Gastroesophageal sphincter (tissue), 4 donors: Measurements from ENCODE around the gene SNX32. TPM values are rescaled to one million over a fixed set of nuclear protein-coding genes. Genes with fewer than 3 reads are reported as not detected.

Source experiments
- ATAC-seq: fragments of 150-250 bp; one replicate; pipeline ENCODE4 v1.9.1; 2016; ENCODE audit warnings: mild to moderate bottlenecking, moderate library complexity
- H3K27ac ChIP-seq, 4 donors: fragments of 200-600 bp; sonication (generic) in 3 of 4; 1 replicate in 3 of 4; 2 replicates in 1 of 4; pipeline ENCODE4 v1.5.1; 2016 to 2019
- H3K27me3 ChIP-seq: fragments of 200-600 bp; sonication (generic); one replicate; pipeline ENCODE4 v1.5.1; 2019
- H3K36me3 ChIP-seq, 2 donors: fragments of 200-600 bp; sonication (generic); one replicate each; pipeline ENCODE4 v1.5.1; 2019; ENCODE audit warnings: control low read depth in 1 of 2
- H3K4me1 ChIP-seq, 3 donors: fragments of 200-600 bp; sonication (generic); 1 replicate in 2 of 3; 2 replicates in 1 of 3; pipeline ENCODE4 v1.5.1; 2016 to 2019; ENCODE audit warnings: control low read depth in 2 of 3
- H3K4me3 ChIP-seq, 2 donors: fragments of 200-600 bp; sonication (generic); one replicate each; pipeline ENCODE4 v1.5.1; 2019; ENCODE audit warnings: mild to moderate bottlenecking in 1 of 2, moderate library complexity in 1 of 2
- H3K9me3 ChIP-seq, 3 donors: fragments of 200-600 bp; sonication (generic); one replicate each; pipeline ENCODE4 v1.5.1; 2017 to 2019; ENCODE audit warnings: control low read depth in 2 of 3
- EP300 ChIP-seq: sonication (generic); formaldehyde crosslinking; IDR thresholded peaks from one replicate; pipeline ENCODE4 v1.6.1; 2017; ENCODE audit warnings: antibody characterized with exemption, mild to moderate bottlenecking
- POLR2A ChIP-seq, 2 donors: fragments of 450-650 bp; IDR thresholded peaks; one replicate each; pipeline ENCODE4 v1.6.1; 2017; ENCODE audit warnings: antibody characterized with exemption in 2 of 2, mild to moderate bottlenecking in 2 of 2, moderate library complexity in 1 of 2
- POLR2AphosphoS5 ChIP-seq: sonication (generic); formaldehyde crosslinking; IDR thresholded peaks from one replicate; pipeline ENCODE4 v1.6.1; 2017; ENCODE audit warnings: antibody characterized with exemption
- WGBS, 2 donors: methylation state at CpG; one replicate each; pipeline ENCODE4 v1.1.5; 2018; ENCODE audit warnings: low coverage in 1 of 2; 5-methylcytosine and 5-hydroxymethylcytosine counted together
- total RNA-seq, 4 donors: library from RNA; depleted of rRNA; stranded (reverse); fragments of >200 nt; gene quantifications; one replicate each; pipeline ENCODE4 v1.1.0, GENCODE V29; 2016
- TF ChIP-seq, protein P1 (sequence below), 4 experiments: fragments of 200-600 bp in 2 of 4; fragments of 450-650 bp in 2 of 4; sonication (generic) in 1 of 4; IDR thresholded peaks; one replicate each; pipeline ENCODE4 v1.5.1; 2017 to 2019; ENCODE audit warnings: antibody characterized with exemption in 4 of 4, mild to moderate bottlenecking in 2 of 4, moderate library complexity in 2 of 4

SNX32 gene
- total RNA-seq, 4 donors from 2014 or later = 0.13 TPM; not detected in 3

GRCh38 chr11:65862941-65863888 is 29.5 kb downstream of the SNX32 start:
- Histone ChIP-seq H3K36me3 (peaks cover 0 to 67% of the 10 kb centered on the region in 2 donors), H3K9me3 (no peaks in the 10 kb centered on the region), H3K27me3 (no peaks in the 10 kb centered on the region), H3K4me1 (peaks cover 0 to 72% (median 15%) of the 10 kb centered on the region in 3 donors), H3K27ac (peak overlapping the region in 3 of 4 donors; percentile 49 to 97 (median 90)), H3K4me3 (no peak overlapping the region)
- TF ChIP-seq POLR2AphosphoS5 (no peak), POLR2A (IDR thresholded peaks at IDR 0.05) (no peak), EP300 (no peak)
- TF ChIP-seq, protein P1, sequence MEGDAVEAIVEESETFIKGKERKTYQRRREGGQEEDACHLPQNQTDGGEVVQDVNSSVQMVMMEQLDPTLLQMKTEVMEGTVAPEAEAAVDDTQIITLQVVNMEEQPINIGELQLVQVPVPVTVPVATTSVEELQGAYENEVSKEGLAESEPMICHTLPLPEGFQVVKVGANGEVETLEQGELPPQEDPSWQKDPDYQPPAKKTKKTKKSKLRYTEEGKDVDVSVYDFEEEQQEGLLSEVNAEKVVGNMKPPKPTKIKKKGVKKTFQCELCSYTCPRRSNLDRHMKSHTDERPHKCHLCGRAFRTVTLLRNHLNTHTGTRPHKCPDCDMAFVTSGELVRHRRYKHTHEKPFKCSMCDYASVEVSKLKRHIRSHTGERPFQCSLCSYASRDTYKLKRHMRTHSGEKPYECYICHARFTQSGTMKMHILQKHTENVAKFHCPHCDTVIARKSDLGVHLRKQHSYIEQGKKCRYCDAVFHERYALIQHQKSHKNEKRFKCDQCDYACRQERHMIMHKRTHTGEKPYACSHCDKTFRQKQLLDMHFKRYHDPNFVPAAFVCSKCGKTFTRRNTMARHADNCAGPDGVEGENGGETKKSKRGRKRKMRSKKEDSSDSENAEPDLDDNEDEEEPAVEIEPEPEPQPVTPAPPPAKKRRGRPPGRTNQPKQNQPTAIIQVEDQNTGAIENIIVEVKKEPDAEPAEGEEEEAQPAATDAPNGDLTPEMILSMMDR (IDR thresholded peaks at IDR 0.05) = no peak
- ATAC-seq = no peak
- 62 to 84% methylated on average over 3 to 7 of the region's 24 CpGs for WGBS, 2 donors

GRCh38 chr11:65863889-65864705 is 30.3 kb downstream of the SNX32 start:
- H3K9me3 ChIP-seq = no peaks in the 10 kb centered on the region
- H3K4me1 ChIP-seq = peaks cover 0 to 67% (median 15%) of the 10 kb centered on the region in 3 donors
- no peak overlapping the region for H3K4me3 ChIP-seq
- peak overlapping the region in 3 of 4 donors; percentile 31 to 97 (median 49) for H3K27ac ChIP-seq
- peaks cover 0 to 75% of the 10 kb centered on the region in 2 donors for H3K36me3 ChIP-seq
- no peak for TF ChIP-seq EP300
- WGBS, 2 donors = 50 to 65% methylated on average over 2 to 5 of the region's 12 CpGs
- H3K27me3 ChIP-seq = no peaks in the 10 kb centered on the region
- no peak for ATAC-seq

DNA sequence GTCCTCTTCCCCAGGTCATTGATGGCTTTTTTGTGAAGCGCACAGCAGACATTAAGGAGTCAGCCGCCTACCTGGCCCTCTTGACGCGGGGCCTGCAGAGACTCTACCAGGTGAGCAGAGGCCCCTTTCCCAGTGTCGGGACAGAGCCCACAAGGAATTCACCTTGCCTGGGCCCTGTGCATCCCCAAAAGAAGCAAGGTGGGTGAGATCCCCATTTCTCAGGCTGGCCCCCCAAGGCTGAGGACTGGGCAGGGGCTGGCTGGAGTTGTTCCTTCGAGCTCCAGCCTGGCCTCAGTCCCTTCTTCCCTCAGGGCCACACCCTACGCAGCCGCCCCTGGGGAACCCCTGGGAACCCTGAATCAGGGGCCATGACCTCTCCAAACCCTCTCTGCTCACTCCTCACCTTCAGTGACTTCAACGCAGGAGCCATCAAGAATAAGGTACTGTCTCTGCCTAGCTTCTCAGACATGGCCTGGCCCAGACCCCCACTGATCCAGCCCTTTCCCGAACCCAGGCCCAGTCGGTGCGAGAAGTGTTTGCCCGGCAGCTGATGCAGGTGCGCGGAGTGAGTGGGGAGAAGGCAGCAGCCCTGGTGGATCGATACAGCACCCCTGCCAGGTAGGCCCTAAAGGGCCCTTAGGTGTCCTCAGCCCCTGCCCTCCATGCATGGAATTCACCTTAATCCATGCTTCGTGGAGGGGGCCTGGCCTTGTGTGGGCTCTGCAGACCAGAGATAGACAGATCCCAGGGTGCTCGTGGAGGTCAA is 31.1 kb downstream of the SNX32 start:
- ATAC-seq = no peak

GRCh38 chr11:65865550-65866172 is 31.9 kb downstream of the SNX32 start:
- peaks cover 0 to 72% (median 18%) of the 10 kb centered on the region in 3 donors for H3K4me1 ChIP-seq
- H3K27ac ChIP-seq = peak overlapping the region in 1 of 4 donors; percentile 19
- H3K36me3 ChIP-seq = peaks cover 0 to 89% of the 10 kb centered on the region in 2 donors
- no peak for ATAC-seq
- H3K9me3 ChIP-seq = no peaks in the 10 kb centered on the region
- WGBS, 2 donors = 57% methylated on average over 1 of the region's 9 CpGs; no CpG with 5 or more reads in 1 of the 2 donors
- no peak for TF ChIP-seq EP300
- TF ChIP-seq POLR2AphosphoS5 = no peak
- no peak for TF ChIP-seq POLR2A (IDR thresholded peaks at IDR 0.05)
- TF ChIP-seq, protein P1 (IDR thresholded peaks at IDR 0.05) = no peak
- H3K4me3 ChIP-seq = no peak overlapping the region
- no peaks in the 10 kb centered on the region for H3K27me3 ChIP-seq

More for the DNA sequence above, 31.1 kb downstream of the SNX32 start:
- WGBS, 2 donors = 67 to 100% methylated on average over 2 of the region's 18 CpGs
- Histone ChIP-seq H3K4me1 (peaks cover 0 to 66% (median 15%) of the 10 kb centered on the region in 3 donors), H3K36me3 (peaks cover 0 to 83% of the 10 kb centered on the region in 2 donors), H3K4me3 (no peak overlapping the region), H3K9me3 (no peaks in the 10 kb centered on the region), H3K27ac (peak overlapping the region in 1 of 4 donors; percentile 19), H3K27me3 (no peaks in the 10 kb centered on the region)
- TF ChIP-seq POLR2AphosphoS5 = no peak
- TF ChIP-seq, protein P1 (IDR thresholded peaks at IDR 0.05) = no peak
- no peak for TF ChIP-seq POLR2A (IDR thresholded peaks at IDR 0.05)
- no peak for TF ChIP-seq EP300
